ENCODE measurements around the gene AQP12B.
"Not testable (repeated sequence)": the region's sequence is repeated elsewhere in the genome, so short reads cannot be mapped to it uniquely, and the experiment has no call there.

The AQP12B gene

DNA sequence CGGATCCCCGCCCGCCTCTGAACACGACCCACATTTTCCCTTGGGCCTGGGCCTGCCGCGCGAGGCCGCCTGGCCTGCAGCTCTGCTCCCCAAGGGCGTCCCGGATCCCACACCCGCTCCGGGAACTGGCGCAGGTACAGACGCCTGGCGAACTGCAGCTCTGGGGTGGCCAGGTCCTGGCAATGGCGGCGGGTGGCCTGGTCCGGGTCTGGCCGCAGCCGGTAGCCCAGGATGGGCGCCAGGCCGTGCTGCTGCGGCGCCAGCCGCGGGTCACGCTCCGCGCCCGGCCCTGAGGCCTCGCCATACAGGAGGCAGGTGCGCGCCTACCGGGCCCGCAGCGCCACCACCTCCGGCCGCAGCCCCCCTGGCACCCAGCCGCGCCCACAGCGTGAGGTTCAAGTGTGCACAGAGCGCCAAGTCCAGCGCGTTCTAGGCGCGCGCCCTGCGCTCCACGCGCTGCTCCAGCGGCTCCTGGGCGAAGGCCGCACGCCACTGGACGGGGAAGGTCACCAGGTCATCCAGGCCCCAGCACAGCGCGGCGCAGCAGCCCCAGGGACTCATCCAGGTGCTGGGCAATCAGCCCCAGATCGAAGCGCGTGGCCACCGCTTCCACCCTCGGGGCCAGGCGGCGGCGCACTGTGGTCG is 18.5 kb upstream of the AQP12B start:
- Histone ChIP-seq H3K4me3 (ENCODE audit: low read depth, low read length) (no peak overlapping the region), H3K36me3 (ENCODE audit: control insufficient read depth in 2 of 2, insufficient read depth in 1 of 2, low read length in 2 of 2) (no peaks in the 10 kb centered on the region), H3K4me1 (ENCODE audit: control insufficient read depth, insufficient read depth, low read length) (no peaks in the 10 kb centered on the region), H3K27ac (ENCODE audit: extremely low read depth, low read depth, low read length) (no peak overlapping the region), H3K9me3 (ENCODE audit: control insufficient read depth, insufficient read depth, low read depth, low read length) (no peaks in the 10 kb centered on the region)
- TF ChIP-seq BCL11B (tag by site-specific recombination; IDR thresholded peaks at IDR 0.05; ENCODE audit: low read depth) (peak; percentile 35; the same call in 1 of the 2 replicates), HOXA7 (CRISPR knock-in tag; IDR thresholded peaks at IDR 0.05; ENCODE audit: borderline replicate concordance) (no peak)
- TF ChIP-seq, protein P1, sequence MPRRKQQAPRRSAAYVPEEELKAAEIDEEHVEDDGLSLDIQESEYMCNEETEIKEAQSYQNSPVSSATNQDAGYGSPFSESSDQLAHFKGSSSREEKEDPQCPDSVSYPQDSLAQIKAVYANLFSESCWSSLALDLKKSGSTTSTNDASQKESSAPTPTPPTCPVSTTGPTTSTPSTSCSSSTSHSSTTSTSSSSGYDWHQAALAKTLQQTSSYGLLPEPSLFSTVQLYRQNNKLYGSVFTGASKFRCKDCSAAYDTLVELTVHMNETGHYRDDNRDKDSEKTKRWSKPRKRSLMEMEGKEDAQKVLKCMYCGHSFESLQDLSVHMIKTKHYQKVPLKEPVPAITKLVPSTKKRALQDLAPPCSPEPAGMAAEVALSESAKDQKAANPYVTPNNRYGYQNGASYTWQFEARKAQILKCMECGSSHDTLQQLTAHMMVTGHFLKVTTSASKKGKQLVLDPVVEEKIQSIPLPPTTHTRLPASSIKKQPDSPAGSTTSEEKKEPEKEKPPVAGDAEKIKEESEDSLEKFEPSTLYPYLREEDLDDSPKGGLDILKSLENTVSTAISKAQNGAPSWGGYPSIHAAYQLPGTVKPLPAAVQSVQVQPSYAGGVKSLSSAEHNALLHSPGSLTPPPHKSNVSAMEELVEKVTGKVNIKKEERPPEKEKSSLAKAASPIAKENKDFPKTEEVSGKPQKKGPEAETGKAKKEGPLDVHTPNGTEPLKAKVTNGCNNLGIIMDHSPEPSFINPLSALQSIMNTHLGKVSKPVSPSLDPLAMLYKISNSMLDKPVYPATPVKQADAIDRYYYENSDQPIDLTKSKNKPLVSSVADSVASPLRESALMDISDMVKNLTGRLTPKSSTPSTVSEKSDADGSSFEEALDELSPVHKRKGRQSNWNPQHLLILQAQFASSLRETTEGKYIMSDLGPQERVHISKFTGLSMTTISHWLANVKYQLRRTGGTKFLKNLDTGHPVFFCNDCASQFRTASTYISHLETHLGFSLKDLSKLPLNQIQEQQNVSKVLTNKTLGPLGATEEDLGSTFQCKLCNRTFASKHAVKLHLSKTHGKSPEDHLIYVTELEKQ (tag by site-specific recombination; IDR thresholded peaks at IDR 0.05; ENCODE audit: borderline replicate concordance): no peak
- ChIA-PET POLR2A (no interaction called here), CTCF (interaction anchor here (0.7 kb wide), 1 partner anchor 67 kb away, joined by 3 read pairs; no protein-coding TSS in a partner anchor)

GRCh38 chr2:240700616-240701015 is 17.9 kb upstream of the AQP12B start:
- POLR2A ChIA-PET; H3K36me3 ChIP-seq (ENCODE audit: control insufficient read depth in 2 of 2, insufficient read depth in 1 of 2, low read length in 2 of 2); H3K27ac ChIP-seq (ENCODE audit: extremely low read depth, low read depth, low read length); H3K4me3 ChIP-seq (ENCODE audit: low read depth, low read length); H3K4me1 ChIP-seq (ENCODE audit: control insufficient read depth, insufficient read depth, low read length); H3K9me3 ChIP-seq (ENCODE audit: control insufficient read depth, insufficient read depth, low read depth, low read length): not testable (repeated sequence)
- CTCF ChIA-PET: interaction anchor here (0.7 kb wide), 1 partner anchor 68 kb away, joined by 3 read pairs; no protein-coding TSS in a partner anchor

GRCh38 chr2:240699835-240700234 is 17.1 kb upstream of the AQP12B start:
- H3K36me3 ChIP-seq (ENCODE audit: control insufficient read depth in 2 of 2, insufficient read depth in 1 of 2, low read length in 2 of 2); H3K9me3 ChIP-seq (ENCODE audit: control insufficient read depth, insufficient read depth, low read depth, low read length); POLR2A ChIA-PET; CTCF ChIA-PET; H3K4me3 ChIP-seq (ENCODE audit: low read depth, low read length); H3K27ac ChIP-seq (ENCODE audit: extremely low read depth, low read depth, low read length); H3K4me1 ChIP-seq (ENCODE audit: control insufficient read depth, insufficient read depth, low read length): not testable (repeated sequence)
- TF ChIP-seq ZNF335 (tag by site-specific recombination; conservative IDR thresholded peaks at IDR 0.05): peak; percentile 45

- H3K36me3 ChIP-seq (ENCODE audit: control insufficient read depth in 2 of 2, insufficient read depth in 1 of 2, low read length in 2 of 2); POLR2A ChIA-PET; H3K4me1 ChIP-seq (ENCODE audit: control insufficient read depth, insufficient read depth, low read length); H3K4me3 ChIP-seq (ENCODE audit: low read depth, low read length); H3K9me3 ChIP-seq (ENCODE audit: control insufficient read depth, insufficient read depth, low read depth, low read length); CTCF ChIA-PET; H3K27ac ChIP-seq (ENCODE audit: extremely low read depth, low read depth, low read length): not testable (repeated sequence)
Observed at GRCh38 chr2:240698852-240699561, 16.3 kb upstream of the AQP12B start.

DNA sequence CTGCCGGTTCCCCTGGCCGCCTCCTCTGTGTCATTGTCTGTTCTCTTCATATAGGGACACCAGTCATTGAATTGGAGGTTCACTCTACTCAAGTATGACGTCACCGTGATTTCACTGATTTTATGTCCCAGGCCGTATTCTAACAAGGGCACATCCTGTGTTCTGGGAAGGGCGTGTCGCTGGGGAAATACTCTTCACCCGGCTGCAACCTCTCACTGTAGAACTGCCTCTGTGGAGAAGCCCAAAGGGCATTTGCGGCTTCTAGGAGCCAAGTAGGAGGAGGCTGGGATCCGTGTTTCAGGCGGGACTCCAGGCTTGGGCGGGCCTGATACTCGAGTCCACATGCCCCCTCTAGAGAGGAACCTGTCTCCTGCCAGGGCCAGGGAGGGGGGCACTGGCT is 13.8 kb upstream of the AQP12B start:
- CTCF ChIA-PET; POLR2A ChIA-PET; H3K4me3 ChIP-seq (ENCODE audit: low read depth, low read length); H3K27ac ChIP-seq (ENCODE audit: extremely low read depth, low read depth, low read length); H3K36me3 ChIP-seq (ENCODE audit: control insufficient read depth in 2 of 2, insufficient read depth in 1 of 2, low read length in 2 of 2); H3K4me1 ChIP-seq (ENCODE audit: control insufficient read depth, insufficient read depth, low read length); H3K9me3 ChIP-seq (ENCODE audit: control insufficient read depth, insufficient read depth, low read depth, low read length): not testable (repeated sequence)

- H3K9me3 ChIP-seq (ENCODE audit: control insufficient read depth, insufficient read depth, low read depth, low read length); H3K27ac ChIP-seq (ENCODE audit: extremely low read depth, low read depth, low read length); POLR2A ChIA-PET; H3K36me3 ChIP-seq (ENCODE audit: control insufficient read depth in 2 of 2, insufficient read depth in 1 of 2, low read length in 2 of 2); CTCF ChIA-PET; H3K4me3 ChIP-seq (ENCODE audit: low read depth, low read length); H3K4me1 ChIP-seq (ENCODE audit: control insufficient read depth, insufficient read depth, low read length): not testable (repeated sequence)
Observed at GRCh38 chr2:240695593-240695992, 12.9 kb upstream of the AQP12B start.

GRCh38 chr2:240694304-240694703 is 11.6 kb upstream of the AQP12B start:
- CTCF ChIA-PET; H3K4me3 ChIP-seq (ENCODE audit: low read depth, low read length); H3K27ac ChIP-seq (ENCODE audit: extremely low read depth, low read depth, low read length); H3K9me3 ChIP-seq (ENCODE audit: control insufficient read depth, insufficient read depth, low read depth, low read length); H3K4me1 ChIP-seq (ENCODE audit: control insufficient read depth, insufficient read depth, low read length); POLR2A ChIA-PET; H3K36me3 ChIP-seq (ENCODE audit: control insufficient read depth in 2 of 2, insufficient read depth in 1 of 2, low read length in 2 of 2): not testable (repeated sequence)

GRCh38 chr2:240692583-240693561 is 10.2 kb upstream of the AQP12B start:
- H3K36me3 ChIP-seq (ENCODE audit: control insufficient read depth in 2 of 2, insufficient read depth in 1 of 2, low read length in 2 of 2); H3K4me1 ChIP-seq (ENCODE audit: control insufficient read depth, insufficient read depth, low read length); H3K27ac ChIP-seq (ENCODE audit: extremely low read depth, low read depth, low read length); POLR2A ChIA-PET; H3K4me3 ChIP-seq (ENCODE audit: low read depth, low read length); H3K9me3 ChIP-seq (ENCODE audit: control insufficient read depth, insufficient read depth, low read depth, low read length); CTCF ChIA-PET: not testable (repeated sequence)

All from HEK293 (cell line).